HEK293T (cell line): ENCODE measurements around the gene ERVW-1.

Source experiments
- ARNT ChIP-seq: fragments of 450-650 bp; IDR thresholded peaks from 2 replicates; pipeline ENCODE4 v1.6.1; 2017; ENCODE audit warnings: mild to moderate bottlenecking
- ELF4 ChIP-seq: fragments of 450-650 bp; IDR thresholded peaks from 2 replicates; pipeline ENCODE4 v1.6.1; 2017; ENCODE audit warnings: antibody characterized with exemption
- FOXK2 ChIP-seq: fragments of 450-650 bp; IDR thresholded peaks from 2 replicates; pipeline ENCODE4 v1.6.1; 2016; ENCODE audit warnings: mild to moderate bottlenecking
- HDGF ChIP-seq: fragments of 450-650 bp; IDR thresholded peaks from 2 replicates; pipeline ENCODE4 v1.6.1; 2017; ENCODE audit warnings: antibody characterized with exemption, borderline replicate concordance
- LEF1 ChIP-seq: fragments of 450-650 bp; IDR thresholded peaks from 2 replicates; pipeline ENCODE4 v1.6.1; 2017; ENCODE audit warnings: mild to moderate bottlenecking, borderline replicate concordance
- SUZ12 ChIP-seq: fragments of 450-650 bp; IDR thresholded peaks from 2 replicates; pipeline ENCODE4 v1.6.1; 2016; ENCODE audit warnings: mild to moderate bottlenecking

DNA sequence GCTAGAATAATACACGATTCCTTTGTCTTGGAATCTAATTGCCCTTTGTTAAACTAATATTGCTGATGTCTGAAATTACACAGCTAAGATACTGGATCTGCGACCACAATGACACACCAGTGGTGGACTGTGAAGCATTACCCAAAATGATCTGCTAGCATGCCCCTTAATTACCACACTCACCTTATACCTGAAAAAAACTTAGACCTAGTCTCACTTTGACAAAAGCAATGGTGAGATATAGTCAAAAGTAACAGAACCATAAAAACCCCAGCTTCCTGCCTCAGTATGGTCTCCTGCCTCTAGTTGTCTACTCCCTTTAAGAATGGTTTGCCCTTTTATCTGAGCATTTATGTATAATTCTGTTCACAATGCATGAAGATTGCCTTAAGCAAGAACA lies 20.8 kb upstream of the ERVW-1 start:
- TF ChIP-seq HDGF (no peak), ARNT (no peak), ELF4 (no peak), LEF1 (no peak), SUZ12 (no peak), FOXK2 (no peak)
